B cell (primary cell): ENCODE data around the gene TBC1D25.

Experiments
- CTCF ChIP-seq: fragments of 200-600 bp; IDR thresholded peaks from one replicate; pipeline ENCODE4 v1.8.0; 2022; ENCODE audit warnings: antibody characterized with exemption, mild to moderate bottlenecking
- EZH2 ChIP-seq: IDR thresholded peaks from 2 replicates; pipeline ENCODE4 v1.6.1; 2012; ENCODE audit warnings: borderline replicate concordance, low read depth, mild to moderate bottlenecking, moderate library complexity, low read length; ENCODE audit not compliant: insufficient read depth, poor library complexity, severe bottlenecking

GRCh38 chrX:48575642-48576041 lies 36.1 kb downstream of the TBC1D25 start:
- TF ChIP-seq CTCF (no peak), EZH2 (no peak)
